COLO668 (cell line): ENCODE measurements around the gene CXCR6.

ENCODE experiments used
- DNase-seq: peaks from one replicate; lab custom pipeline; 2025; ENCODE audit not compliant: unreplicated experiment; lab: John Stamatoyannopoulos, UW

Gene CXCR6

DNA sequence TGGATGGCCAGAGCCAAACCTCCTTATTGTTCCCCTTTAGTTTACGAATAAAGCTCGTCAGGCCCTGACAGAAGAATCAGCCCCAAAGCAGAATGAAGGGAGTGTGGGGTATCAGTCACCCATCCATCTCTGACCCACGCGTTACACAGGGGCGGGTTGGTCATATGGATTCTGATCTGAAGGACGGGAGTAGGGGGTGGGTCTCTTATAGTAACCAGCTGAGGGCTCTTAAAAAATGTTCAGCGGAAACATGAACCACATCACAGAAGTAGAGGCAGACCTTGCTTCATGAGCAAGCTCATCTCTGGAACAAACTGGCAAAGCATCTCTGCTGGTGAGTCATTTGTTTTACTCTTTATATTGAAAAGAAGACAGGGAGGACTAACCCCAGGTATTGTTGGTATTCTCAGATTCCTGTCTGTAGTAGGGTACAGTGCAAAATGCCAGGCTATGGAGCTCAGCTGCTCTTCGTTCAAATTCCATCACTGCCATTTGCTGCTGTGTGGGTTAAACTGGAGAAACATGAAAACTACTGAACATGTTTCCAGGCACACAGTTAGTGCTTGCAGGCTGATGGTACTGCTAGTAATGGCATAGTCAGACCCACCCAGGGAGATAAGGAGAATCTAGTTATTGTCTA is at the start of gene CXCR6:
Gene CXCR6 (plus strand): TSS at position 258 of the 640 bp plus-strand sequence. CDS start 3,018 bp downstream, outside the sequence.
- DNase-seq, result no peak

DNA sequence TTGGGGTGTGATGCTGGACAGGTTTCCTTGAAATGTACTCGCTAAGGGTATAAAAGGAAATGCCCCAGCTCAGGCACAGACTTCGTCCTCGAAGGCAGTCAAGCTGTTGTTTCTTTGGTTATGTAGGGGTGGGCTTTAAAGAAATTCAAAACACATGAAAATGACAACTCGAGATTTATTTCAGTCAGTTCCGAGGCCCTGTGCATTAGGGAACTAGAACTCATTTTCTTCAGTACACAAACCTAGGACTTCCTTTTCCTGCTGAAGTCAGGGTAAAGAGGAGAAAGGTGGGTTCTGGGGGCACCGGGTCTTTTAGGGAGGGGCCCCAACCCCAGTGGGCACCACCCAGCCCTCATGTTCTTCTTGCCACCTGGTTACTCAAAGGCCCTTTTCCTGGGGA is 49.2 kb upstream of the CXCR6 start:
- DNase-seq, result no peak

GRCh38 chr3:45895686-45896468 is 47.4 kb upstream of the CXCR6 start:
- DNase-seq, result no peak

GRCh38 chr3:45896956-45897355 is 46.3 kb upstream of the CXCR6 start:
- DNase-seq, result no peak

DNA sequence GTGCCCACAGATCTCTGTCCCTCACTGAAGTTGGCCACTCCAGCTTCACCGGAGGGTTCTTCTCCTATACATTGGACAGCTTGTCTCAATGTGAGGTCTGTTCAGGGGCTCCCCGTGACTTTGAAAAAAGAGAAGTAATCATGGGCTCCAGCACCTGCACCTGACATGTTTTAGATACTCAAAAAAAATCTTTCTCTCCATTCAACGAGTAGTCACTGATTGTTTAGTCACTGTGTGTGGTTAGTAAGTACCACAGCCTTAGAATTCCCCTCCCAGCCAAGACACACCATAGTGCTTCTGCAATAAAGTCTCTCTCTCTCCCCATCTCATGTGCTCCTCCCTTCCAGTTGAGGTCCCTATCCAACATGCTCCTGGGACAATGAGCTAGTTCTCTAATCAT is 38.3 kb upstream of the CXCR6 start:
- DNase-seq, result no peak

DNA sequence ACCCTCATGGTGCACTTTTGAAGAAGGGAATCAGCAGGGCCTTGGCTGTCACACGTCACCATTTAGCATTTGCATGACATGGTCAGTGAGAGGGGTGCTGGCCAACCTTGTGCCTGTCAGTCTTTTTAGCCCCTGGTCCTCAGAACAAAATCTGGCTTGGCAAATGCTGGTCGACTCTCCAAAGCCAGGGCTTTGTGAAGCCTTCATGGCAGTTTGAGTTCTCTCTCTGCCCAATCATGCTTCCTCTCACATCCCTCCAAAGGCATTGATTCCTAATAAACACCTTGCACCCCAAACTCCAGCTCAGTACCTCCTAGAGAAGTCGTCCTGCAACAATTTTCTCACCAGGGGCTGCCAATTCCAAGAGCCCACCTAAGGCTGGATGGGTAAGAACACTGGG is 37.5 kb upstream of the CXCR6 start:
- no peak for DNase-seq

DNA sequence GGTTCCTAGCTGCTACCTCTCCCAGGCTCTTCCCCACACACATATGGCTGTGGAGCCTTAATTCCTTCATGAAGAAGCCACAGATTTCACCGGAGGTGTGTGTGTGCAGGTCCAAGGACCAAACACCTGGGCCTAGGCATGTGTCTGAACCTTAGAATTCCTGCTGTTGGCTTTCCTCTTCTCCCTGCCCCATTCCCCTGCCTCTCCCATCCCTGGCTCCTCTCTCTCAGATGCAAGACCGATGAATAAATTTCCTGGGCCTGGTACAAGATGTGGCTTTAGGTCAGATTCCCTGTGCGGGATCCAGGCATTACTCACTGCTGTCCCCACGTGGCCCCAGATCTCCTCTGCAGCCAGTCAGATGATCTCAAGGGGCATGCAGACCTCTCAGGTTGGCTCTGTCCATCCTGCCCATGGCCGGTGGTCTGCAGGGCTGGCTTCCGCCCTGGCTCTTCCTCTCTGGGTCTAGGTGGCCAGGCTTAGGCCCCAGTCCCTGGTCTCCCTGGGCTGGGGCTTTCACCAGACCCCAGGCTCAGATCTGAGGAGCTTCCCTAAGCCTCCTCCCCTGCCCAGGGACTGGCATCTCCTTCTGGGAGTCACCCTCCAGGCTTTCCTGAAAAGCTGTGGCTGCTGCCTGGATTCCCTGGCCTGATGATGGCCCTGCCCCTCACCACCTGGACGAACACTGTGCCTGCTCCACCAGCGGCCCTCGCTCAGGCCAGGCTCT is 36.4 kb upstream of the CXCR6 start:
- peak; percentile 1 for DNase-seq

- DNase-seq, result no peak
These were observed 35.2 kb upstream of the CXCR6 start for GRCh38 chr3:45907769-45908705.

DNA sequence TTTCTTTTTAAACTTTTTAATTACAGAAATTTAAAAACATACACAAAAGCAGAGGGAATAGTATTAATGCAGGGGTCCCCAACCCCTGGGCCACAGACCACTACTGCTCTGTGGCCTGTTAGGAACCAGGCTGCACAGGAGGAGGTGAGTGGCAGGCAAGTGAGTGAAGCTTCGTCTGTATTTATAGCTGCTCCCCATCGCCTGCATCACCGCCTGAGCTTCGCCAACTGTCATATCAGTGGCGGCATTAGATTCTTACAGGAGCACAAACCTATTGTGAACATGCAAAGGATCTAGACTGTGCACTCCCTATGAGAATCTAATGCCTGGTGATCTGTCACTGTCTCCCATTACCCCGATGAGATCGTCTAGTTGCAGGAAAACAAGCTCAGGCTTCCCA is 34.5 kb upstream of the CXCR6 start:
- DNase-seq, result no peak

- DNase-seq, result no peak
These were observed 33.7 kb upstream of the CXCR6 start for GRCh38 chr3:45909542-45909941.

DNA sequence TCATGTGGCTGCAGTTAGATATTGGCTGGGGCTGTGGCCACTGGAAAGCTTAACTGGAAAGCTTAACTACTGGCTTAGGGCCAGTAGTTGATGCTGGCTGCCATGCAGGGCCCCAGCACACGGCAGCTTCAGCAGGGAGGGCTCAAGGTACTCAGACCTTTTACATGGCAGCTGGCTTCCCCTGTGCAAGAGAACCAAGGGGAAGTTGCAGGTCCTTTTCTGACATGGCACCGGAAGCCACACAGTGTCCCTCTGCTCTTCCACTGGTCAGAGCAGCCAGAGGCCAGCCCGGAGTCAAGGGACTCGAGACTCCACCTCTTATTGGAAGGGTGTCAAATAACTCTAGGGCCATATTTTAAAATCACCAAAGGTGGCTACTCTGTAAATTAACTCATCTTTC is 32.4 kb upstream of the CXCR6 start:
- no peak for DNase-seq

DNA sequence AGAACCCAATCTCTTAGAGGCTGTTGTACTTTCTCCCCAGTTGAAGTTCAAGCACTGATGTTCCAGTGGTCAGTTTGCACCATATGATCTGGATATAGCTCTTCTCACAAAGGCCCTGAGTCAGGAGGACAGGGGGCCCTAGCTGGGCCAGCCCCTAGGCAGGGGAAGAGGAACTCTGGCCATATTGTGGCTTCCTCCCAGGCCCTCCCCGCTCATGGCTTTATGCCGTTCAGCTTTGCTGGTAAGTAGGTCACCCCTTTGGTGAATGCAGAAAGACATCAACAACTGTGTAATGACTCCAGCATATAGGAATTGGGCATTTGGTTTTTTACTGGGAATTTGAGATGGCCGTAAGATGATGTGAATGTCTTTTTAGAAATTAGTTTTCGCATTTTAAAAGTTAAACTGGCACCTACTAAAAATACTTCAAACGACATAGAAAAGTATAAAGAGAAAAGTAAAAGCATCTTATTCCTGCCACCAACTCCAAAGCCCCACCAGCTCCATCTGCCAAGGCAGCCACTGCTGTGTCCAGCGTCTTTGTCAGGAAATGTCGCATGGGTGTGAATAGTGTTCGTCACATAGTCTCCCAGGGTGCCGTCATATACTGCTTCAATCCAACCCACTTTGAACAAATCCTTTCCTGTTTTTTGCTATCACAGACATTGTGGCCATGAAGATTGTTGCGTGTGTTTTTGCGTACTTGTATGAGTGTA is 31.6 kb upstream of the CXCR6 start:
- no peak for DNase-seq

DNA sequence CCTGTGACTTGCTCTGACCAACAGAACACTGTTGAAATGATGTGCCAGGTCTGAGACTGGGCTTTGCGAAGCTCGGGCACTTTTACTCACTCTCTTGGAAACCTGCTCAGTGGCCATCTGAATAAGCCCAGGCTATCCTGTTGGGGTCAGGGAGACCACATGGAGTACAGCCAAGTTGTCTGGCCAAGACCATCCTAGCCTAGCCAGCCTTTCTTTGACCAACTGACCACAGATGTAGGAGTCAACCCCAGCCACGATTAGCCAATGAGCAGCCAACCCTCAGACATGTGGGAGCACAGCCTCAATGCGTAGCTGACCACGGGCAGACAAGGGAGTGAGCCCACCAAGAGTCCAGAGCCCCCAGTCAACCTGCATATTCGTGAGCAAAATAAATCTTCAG is 30.8 kb upstream of the CXCR6 start:
- no peak for DNase-seq

- no peak for DNase-seq
These were observed 28.8 kb upstream of the CXCR6 start for GRCh38 chr3:45914362-45915058.

GRCh38 chr3:45915059-45915439 is 28.2 kb upstream of the CXCR6 start:
- DNase-seq, result no peak

DNA sequence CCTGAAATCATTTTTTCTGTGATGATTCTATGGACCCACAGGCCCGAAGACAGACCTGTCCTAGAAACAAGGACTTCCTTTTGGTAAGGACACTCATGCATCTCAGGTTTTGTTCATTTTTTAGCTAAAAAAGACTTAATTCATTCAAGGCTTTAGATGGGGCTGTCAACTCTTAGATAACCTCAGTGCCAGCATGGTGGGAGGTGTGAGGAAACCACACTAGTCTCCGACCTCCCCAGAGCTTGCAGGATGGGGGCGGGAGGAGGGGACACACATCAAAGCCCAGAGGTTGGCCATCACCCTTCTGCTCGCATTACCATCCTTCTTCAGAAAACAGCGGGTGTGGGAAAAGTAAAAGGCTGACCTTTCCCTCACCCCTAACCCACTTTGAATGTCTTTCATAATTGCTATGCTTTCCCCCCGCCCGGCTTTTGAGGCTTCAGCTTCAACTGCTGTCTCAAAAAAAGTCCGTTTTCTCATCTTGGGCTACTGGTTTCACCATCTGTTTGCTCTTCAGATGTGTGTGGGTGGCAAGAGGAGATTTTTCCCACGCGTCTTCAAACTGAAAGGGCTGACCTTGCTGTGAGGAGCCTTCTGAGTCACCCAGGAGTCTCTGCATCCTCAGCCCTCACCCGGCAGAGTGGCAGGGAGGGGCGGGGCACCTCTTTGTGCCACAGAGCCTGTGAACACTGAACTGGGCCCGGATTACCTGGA is 27.6 kb upstream of the CXCR6 start:
- no peak for DNase-seq

- peak; percentile 19 for DNase-seq
These were observed 25.9 kb upstream of the CXCR6 start for GRCh38 chr3:45917146-45917898.
